SK-N-SH (cell line): ENCODE results near the gene COIL.

ENCODE experiments used
- EP300 ChIP-seq, 2 experiments: IDR thresholded peaks; 2 replicates each; pipeline versions ENCODE4 v1.4.0 to v1.6.1; 2012; ENCODE audit warnings: borderline replicate concordance in 1 of 2, low read depth in 1 of 2, low read length in 1 of 2
- RAD21 ChIP-seq: IDR thresholded peaks from 2 replicates; pipeline ENCODE4 v1.6.1; 2012; ENCODE audit warnings: mild to moderate bottlenecking, low read length
- SIN3A ChIP-seq: IDR thresholded peaks from 2 replicates; pipeline ENCODE4 v1.6.1; 2012; ENCODE audit warnings: low read depth, mild to moderate bottlenecking, low read length, moderate library complexity, borderline replicate concordance

- no peak for TF ChIP-seq SIN3A
- TF ChIP-seq EP300 (IDR thresholded peaks at IDR 0.05; ENCODE audit: borderline replicate concordance in 1 of 2, low read depth in 1 of 2, low read length in 1 of 2): no peak
- TF ChIP-seq RAD21: no peak
Measured at GRCh38 chr17:57006040-57006439, 45.2 kb upstream of the COIL start.
